Nephron (organoid): ENCODE results near the gene PCIF1.

Source experiments
- H3K27ac Mint-ChIP-seq, 3 experiments: 2 replicates each; pipeline ENCODE4 v1.8.0; 2020; ENCODE audit warnings: mixed read lengths in 3 of 3, mild to moderate bottlenecking in 2 of 3, moderate library complexity in 1 of 3
- H3K27me3 Mint-ChIP-seq: 2 replicates; pipeline ENCODE4 v1.8.0; 2021; ENCODE audit warnings: low read depth, mild to moderate bottlenecking, moderate library complexity, mixed read lengths
- H3K36me3 Mint-ChIP-seq: 2 replicates; pipeline ENCODE4 v1.8.0; 2020; ENCODE audit warnings: low read depth, mixed read lengths
- H3K4me1 Mint-ChIP-seq: 2 replicates; pipeline ENCODE4 v1.8.0; 2020; ENCODE audit warnings: mixed read lengths
- H3K4me3 Mint-ChIP-seq, 3 experiments: 2 replicates each; pipeline ENCODE4 v1.8.0; 2020; ENCODE audit warnings: mild to moderate bottlenecking in 3 of 3, mixed read lengths in 3 of 3, moderate library complexity in 2 of 3
- H3K9me3 Mint-ChIP-seq: 2 replicates; pipeline ENCODE4 v1.8.0; 2020; ENCODE audit warnings: mixed read lengths
- CTCF ChIP-seq, 3 experiments: fragments of 200-600 bp; sonication (generic); IDR thresholded peaks; one replicate each; pipeline ENCODE4 v1.5.0; 2021; ENCODE audit warnings: antibody characterized with exemption in 3 of 3; ENCODE audit not compliant: unreplicated experiment in 3 of 3

Gene PCIF1

GRCh38 chr20:45909336-45909808 is 25.1 kb upstream of the PCIF1 start:
- TF ChIP-seq CTCF (IDR thresholded peaks at IDR 0.05; ENCODE audit: unreplicated experiment in 3 of 3) = no peak
- Mint-ChIP-seq H3K36me3 (peaks cover 37% of the 10 kb centered on the region), H3K27me3 (no peaks in the 10 kb centered on the region), H3K9me3 (no peaks in the 10 kb centered on the region), H3K27ac (no peak overlapping the region), H3K4me1 (peaks cover 13% of the 10 kb centered on the region), H3K4me3 (peak overlapping the region in 2 of 3 experiments; percentile 19 to 28)

- Mint-ChIP-seq H3K27ac (peak overlapping the region; percentile 44 to 91 (median 62)), H3K4me3 (peak overlapping the region; percentile 69 to 77 (median 75)), H3K36me3 (peaks cover 31% of the 10 kb centered on the region), H3K9me3 (no peaks in the 10 kb centered on the region), H3K4me1 (peaks cover 17% of the 10 kb centered on the region), H3K27me3 (no peaks in the 10 kb centered on the region)
- no peak for TF ChIP-seq CTCF (IDR thresholded peaks at IDR 0.05; ENCODE audit: unreplicated experiment in 3 of 3)
Measured at GRCh38 chr20:45909817-45910669, 24.4 kb upstream of the PCIF1 start.

GRCh38 chr20:45910670-45911485 is 23.6 kb upstream of the PCIF1 start:
- TF ChIP-seq CTCF (IDR thresholded peaks at IDR 0.05; ENCODE audit: unreplicated experiment in 3 of 3) = no peak
- Mint-ChIP-seq H3K9me3 (no peaks in the 10 kb centered on the region), H3K4me3 (peak overlapping the region; percentile 69 to 77 (median 75)), H3K27me3 (no peaks in the 10 kb centered on the region), H3K36me3 (peaks cover 26% of the 10 kb centered on the region), H3K4me1 (peaks cover 17% of the 10 kb centered on the region), H3K27ac (peak overlapping the region; percentile 44 to 91 (median 62))

DNA sequence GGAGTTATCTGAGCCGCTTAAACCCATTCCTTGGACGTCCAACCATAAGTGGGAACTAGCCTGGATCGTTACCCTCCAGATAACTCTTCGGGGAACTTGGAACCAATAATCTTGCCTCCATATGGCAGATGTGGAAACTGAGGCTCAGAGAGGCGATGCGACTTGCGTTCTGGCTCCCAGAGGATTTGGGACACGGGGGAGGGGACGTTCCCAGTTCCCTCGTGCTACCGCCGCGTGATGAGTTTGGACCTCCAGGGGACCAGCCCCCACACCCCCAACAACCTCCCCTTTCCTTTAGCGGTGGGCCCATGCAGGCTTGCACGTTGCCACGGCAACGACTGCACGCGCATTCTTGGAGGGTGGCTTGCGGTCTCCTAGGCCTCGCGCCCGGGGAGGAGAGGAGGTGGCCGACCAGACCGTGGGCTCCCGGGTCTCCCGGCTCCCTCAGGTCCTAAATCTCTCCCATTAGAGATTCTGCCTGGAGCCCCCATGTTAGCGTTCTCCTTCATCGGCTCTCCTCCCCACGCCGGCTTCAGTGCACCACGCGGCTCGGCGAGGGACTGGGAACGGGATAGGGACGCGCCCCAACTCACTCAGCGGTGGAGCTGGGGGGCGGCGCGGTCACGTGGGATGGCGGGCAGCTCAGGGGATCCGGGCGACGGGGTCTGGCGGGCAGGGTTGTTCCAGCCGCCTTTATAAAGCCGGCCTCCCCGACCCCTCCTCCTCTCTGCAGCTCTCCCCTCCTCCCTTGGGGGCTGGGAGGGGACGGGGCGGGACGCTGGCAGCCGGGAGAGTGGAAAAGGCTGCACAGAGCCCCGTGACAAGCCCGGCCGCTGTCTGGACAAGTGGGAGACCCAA is 22.8 kb upstream of the PCIF1 start, which contains the start of gene PLTP:
PLTP (minus strand) TSS at position 670 of the 858 bp plus-strand sequence. CDS start 703 bp downstream, outside the sequence.
- Mint-ChIP-seq H3K27me3 (no peaks in the 10 kb centered on the region), H3K4me1 (peaks cover 17% of the 10 kb centered on the region), H3K4me3 (peak within 1 kb of the TSS; percentile 69 to 77 (median 75)), H3K9me3 (no peaks in the 10 kb centered on the region), H3K27ac (peak within 1 kb of the TSS; percentile 44 to 91 (median 84)), H3K36me3 (peaks cover 22% of the 10 kb centered on the region)
- no peak for TF ChIP-seq CTCF (IDR thresholded peaks at IDR 0.05; ENCODE audit: unreplicated experiment in 3 of 3)

DNA sequence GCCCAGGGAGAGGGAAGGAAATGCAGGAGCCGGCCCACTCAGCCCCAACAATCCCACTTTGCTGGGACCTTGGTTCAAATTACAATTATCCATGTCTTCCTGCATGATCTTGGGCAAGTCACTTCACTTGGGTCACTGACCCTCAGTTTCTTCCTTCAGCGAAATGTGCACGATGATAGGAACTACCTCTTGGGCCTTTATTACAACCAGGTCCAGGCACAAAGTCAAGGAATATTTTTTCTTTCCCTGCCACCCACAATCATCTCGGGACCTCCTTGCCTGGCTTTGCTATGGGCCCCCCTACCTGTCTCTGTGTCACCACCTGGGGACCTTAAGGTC is 22.2 kb upstream of the PCIF1 start:
- Mint-ChIP-seq H3K27me3 (no peaks in the 10 kb centered on the region), H3K27ac (peak overlapping the region; percentile 44 to 91 (median 84)), H3K9me3 (no peaks in the 10 kb centered on the region)

More for the DNA sequence above, 22.2 kb upstream of the PCIF1 start:
- Mint-ChIP-seq H3K4me3 (peak overlapping the region; percentile 69 to 77 (median 75)), H3K4me1 (peaks cover 17% of the 10 kb centered on the region), H3K36me3 (peaks cover 20% of the 10 kb centered on the region)
- no peak for TF ChIP-seq CTCF (IDR thresholded peaks at IDR 0.05; ENCODE audit: unreplicated experiment in 3 of 3)
